ENCODE measurements around the gene RAE1. TPM values are rescaled to one million over a fixed set of nuclear protein-coding genes. Genes with fewer than 3 reads are reported as not detected.

RAE1 gene
- total RNA-seq, 1 experiment from 2014 or later: 67.2 TPM

GRCh38 chr20:57409316-57409671 lies 58.2 kb downstream of the RAE1 start:
- no peaks in the 10 kb centered on the region for H3K9me3 ChIP-seq (replicated peaks)
- H3K4me3 ChIP-seq: no peak overlapping the region
- peaks cover 28% of the 10 kb centered on the region for H3K36me3 ChIP-seq
- DNase-seq (ENCODE audit: low read depth in 1 of 2, low spot score in 2 of 2): no peak
- H3K27ac ChIP-seq: no peak overlapping the region
- no peaks in the 10 kb centered on the region for H3K27me3 ChIP-seq (replicated peaks)
- no peaks in the 10 kb centered on the region for H3K4me1 ChIP-seq (replicated peaks)

GRCh38 chr20:57409672-57410397 lies 58.8 kb downstream of the RAE1 start:
- no peak overlapping the region for H3K27ac ChIP-seq
- DNase-seq (ENCODE audit: low read depth in 1 of 2, low spot score in 2 of 2): no peak
- H3K9me3 ChIP-seq (replicated peaks): no peaks in the 10 kb centered on the region
- H3K4me3 ChIP-seq: no peak overlapping the region
- H3K36me3 ChIP-seq: peaks cover 24% of the 10 kb centered on the region
- H3K27me3 ChIP-seq (replicated peaks): no peaks in the 10 kb centered on the region
- peaks cover 3% of the 10 kb centered on the region for H3K4me1 ChIP-seq (replicated peaks)

- no peak overlapping the region for H3K4me3 ChIP-seq
- peaks cover 24% of the 10 kb centered on the region for H3K36me3 ChIP-seq
- H3K27me3 ChIP-seq (replicated peaks): no peaks in the 10 kb centered on the region
- H3K4me1 ChIP-seq (replicated peaks): peaks cover 8% of the 10 kb centered on the region
- DNase-seq (ENCODE audit: low read depth in 1 of 2, low spot score in 2 of 2): no peak
- H3K9me3 ChIP-seq (replicated peaks): no peaks in the 10 kb centered on the region
- no peak overlapping the region for H3K27ac ChIP-seq
Measured at GRCh38 chr20:57410398-57410920, 59.4 kb downstream of the RAE1 start.

GRCh38 chr20:57410924-57411323 lies 59.9 kb downstream of the RAE1 start:
- DNase-seq (ENCODE audit: low read depth in 1 of 2, low spot score in 2 of 2): no peak
- Histone ChIP-seq H3K9me3 (replicated peaks) (no peaks in the 10 kb centered on the region), H3K4me3 (no peak overlapping the region), H3K27me3 (replicated peaks) (no peaks in the 10 kb centered on the region), H3K36me3 (peaks cover 23% of the 10 kb centered on the region), H3K27ac (no peak overlapping the region), H3K4me1 (replicated peaks) (peaks cover 8% of the 10 kb centered on the region)

- Histone ChIP-seq H3K27ac (no peak overlapping the region), H3K9me3 (replicated peaks) (no peaks in the 10 kb centered on the region), H3K27me3 (replicated peaks) (no peaks in the 10 kb centered on the region), H3K36me3 (peaks cover 17% of the 10 kb centered on the region), H3K4me3 (no peak overlapping the region), H3K4me1 (replicated peaks) (peaks cover 8% of the 10 kb centered on the region)
- no peak for DNase-seq (ENCODE audit: low read depth in 1 of 2, low spot score in 2 of 2)
Measured at GRCh38 chr20:57411406-57412283, 60.6 kb downstream of the RAE1 start.

GRCh38 chr20:57412347-57413029 lies 61.4 kb downstream of the RAE1 start:
- Histone ChIP-seq H3K27me3 (replicated peaks) (no peaks in the 10 kb centered on the region), H3K4me1 (replicated peaks) (peaks cover 8% of the 10 kb centered on the region), H3K9me3 (replicated peaks) (no peaks in the 10 kb centered on the region)

GRCh38 chr20:57413986-57414385 lies 62.9 kb downstream of the RAE1 start:
- no peaks in the 10 kb centered on the region for H3K36me3 ChIP-seq
- H3K27me3 ChIP-seq (replicated peaks): 0 out of 2 replicates have a peak, but pooled peaks cover 3% of the 10 kb centered on the region
- H3K4me3 ChIP-seq: no peak overlapping the region
- H3K9me3 ChIP-seq (replicated peaks): no peaks in the 10 kb centered on the region
- no peak overlapping the region for H3K27ac ChIP-seq
- DNase-seq (ENCODE audit: low read depth in 1 of 2, low spot score in 2 of 2): no peak
- H3K4me1 ChIP-seq (replicated peaks): peaks cover 8% of the 10 kb centered on the region

More at GRCh38 chr20:57412347-57413029, 61.4 kb downstream of the RAE1 start:
- peaks cover 14% of the 10 kb centered on the region for H3K36me3 ChIP-seq
- no peak overlapping the region for H3K27ac ChIP-seq
- no peak overlapping the region for H3K4me3 ChIP-seq
- no peak for DNase-seq (ENCODE audit: low read depth in 1 of 2, low spot score in 2 of 2)

GRCh38 chr20:57414867-57415592 lies 64.0 kb downstream of the RAE1 start:
- Histone ChIP-seq H3K27ac (no peak overlapping the region), H3K4me1 (replicated peaks) (peaks cover 8% of the 10 kb centered on the region), H3K4me3 (no peak overlapping the region), H3K36me3 (no peaks in the 10 kb centered on the region), H3K9me3 (replicated peaks) (no peaks in the 10 kb centered on the region), H3K27me3 (replicated peaks) (0 out of 2 replicates have a peak, but pooled peaks cover 5% of the 10 kb centered on the region)
- peak; percentile 45 to 76 for DNase-seq (ENCODE audit: low read depth in 1 of 2, low spot score in 2 of 2)

GRCh38 chr20:57415771-57416170 lies 64.7 kb downstream of the RAE1 start:
- 0 out of 2 replicates have a peak, but pooled peaks cover 5% of the 10 kb centered on the region for H3K27me3 ChIP-seq (replicated peaks)
- H3K9me3 ChIP-seq (replicated peaks): no peaks in the 10 kb centered on the region
- H3K4me1 ChIP-seq (replicated peaks): peaks cover 8% of the 10 kb centered on the region
- no peak overlapping the region for H3K27ac ChIP-seq
- H3K36me3 ChIP-seq: no peaks in the 10 kb centered on the region
- no peak for DNase-seq (ENCODE audit: low read depth in 1 of 2, low spot score in 2 of 2)
- no peak overlapping the region for H3K4me3 ChIP-seq

- peaks cover 8% of the 10 kb centered on the region for H3K4me1 ChIP-seq (replicated peaks)
- DNase-seq (ENCODE audit: low read depth in 1 of 2, low spot score in 2 of 2): no peak
- H3K27ac ChIP-seq: no peak overlapping the region
- H3K9me3 ChIP-seq (replicated peaks): no peaks in the 10 kb centered on the region
- H3K36me3 ChIP-seq: no peaks in the 10 kb centered on the region
- 0 out of 2 replicates have a peak, but pooled peaks cover 5% of the 10 kb centered on the region for H3K27me3 ChIP-seq (replicated peaks)
- no peak overlapping the region for H3K4me3 ChIP-seq
Measured at GRCh38 chr20:57416296-57417022, 65.4 kb downstream of the RAE1 start.

GRCh38 chr20:57417051-57417689 lies 66.1 kb downstream of the RAE1 start:
- Histone ChIP-seq H3K4me3 (no peak overlapping the region), H3K36me3 (no peaks in the 10 kb centered on the region), H3K4me1 (replicated peaks) (peaks cover 8% of the 10 kb centered on the region), H3K9me3 (replicated peaks) (no peaks in the 10 kb centered on the region), H3K27ac (no peak overlapping the region), H3K27me3 (replicated peaks) (0 out of 2 replicates have a peak, but pooled peaks cover 5% of the 10 kb centered on the region)
- no peak for DNase-seq (ENCODE audit: low read depth in 1 of 2, low spot score in 2 of 2)
